ENCODE measurements around the gene LYZL4.

GRCh38 chr3:42412526-42413155 is 2.2 kb upstream of the LYZL4 start:
- no peak for TF ChIP-seq CTCF (IDR thresholded peaks at IDR 0.05; ENCODE audit: insufficient read depth, low read length)
- no peak for TF ChIP-seq POLR2AphosphoS5 (IDR thresholded peaks at IDR 0.05; ENCODE audit: low read depth)
